Inferior parietal cortex (tissue), 1 donor: ENCODE results near the gene PGA4.
"Not testable (repeated sequence)": the region's sequence is repeated elsewhere in the genome, so short reads cannot be mapped to it uniquely, and the experiment has no call there.

ENCODE experiments used
- DNase-seq: peaks from one replicate; pipeline ENCODE4 v3.0.0-alpha.2; 2016; ENCODE audit errors: extremely low spot score

PGA4 gene

DNA sequence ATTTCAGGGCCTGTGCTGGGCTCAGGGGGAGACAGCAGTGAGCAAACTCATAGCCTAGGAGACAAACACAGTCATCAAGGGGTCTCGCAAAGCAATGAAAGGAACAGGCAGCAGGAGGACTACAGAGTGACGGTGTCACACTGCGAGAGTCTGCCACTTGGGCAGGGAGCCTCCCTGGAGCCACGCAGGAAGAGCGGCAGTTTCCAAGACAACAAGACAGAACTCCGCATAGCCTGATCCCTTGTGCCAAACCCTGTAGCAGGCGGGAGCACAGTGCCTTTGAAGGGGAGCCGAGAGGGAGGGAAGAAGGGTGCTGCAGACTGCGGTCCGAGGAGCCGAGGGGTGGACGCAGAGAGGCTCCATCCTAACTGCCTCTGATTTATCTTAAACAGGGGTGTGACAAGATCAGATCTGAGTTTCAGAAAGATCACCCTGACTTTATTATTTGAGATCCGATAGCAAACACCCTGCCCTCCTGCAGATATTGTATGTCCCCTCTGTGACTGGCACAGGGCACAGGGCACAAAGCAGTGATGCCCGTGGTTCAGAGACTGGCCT lies 17.6 kb upstream of the PGA4 start:
- not testable (repeated sequence) for DNase-seq

DNA sequence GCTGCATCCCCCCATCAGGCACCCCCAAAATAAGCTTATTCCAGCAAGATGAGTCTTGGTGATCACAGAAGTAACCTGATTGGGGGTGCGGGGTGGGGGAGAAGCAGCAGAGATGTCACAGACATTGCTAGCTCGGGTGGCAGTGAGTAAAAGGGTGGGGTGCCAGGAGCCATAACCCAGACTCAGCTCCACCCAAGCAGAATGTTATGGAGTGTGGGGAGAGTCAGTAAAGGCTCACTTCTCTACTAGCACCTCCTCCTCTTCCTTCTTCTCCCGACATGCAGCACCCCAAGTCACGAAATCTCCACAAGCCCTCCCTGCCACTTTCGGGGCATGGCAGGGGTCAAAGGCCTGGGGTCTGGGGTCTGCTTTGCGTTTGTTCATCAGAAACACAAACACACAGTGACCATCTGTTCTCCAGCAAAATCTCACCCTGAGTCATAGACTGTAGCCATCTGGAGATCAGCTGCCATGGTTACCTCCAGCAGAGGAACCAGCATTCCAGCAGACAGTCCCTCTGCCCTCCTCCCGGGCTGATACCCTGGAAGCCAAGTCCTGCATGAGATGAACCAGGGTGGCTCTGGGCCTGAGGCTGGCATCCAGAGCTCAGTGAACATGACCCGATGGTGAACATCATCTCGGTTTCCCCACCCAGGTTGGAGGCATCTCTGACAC lies 14.4 kb upstream of the PGA4 start:
- not testable (repeated sequence) for DNase-seq

DNA sequence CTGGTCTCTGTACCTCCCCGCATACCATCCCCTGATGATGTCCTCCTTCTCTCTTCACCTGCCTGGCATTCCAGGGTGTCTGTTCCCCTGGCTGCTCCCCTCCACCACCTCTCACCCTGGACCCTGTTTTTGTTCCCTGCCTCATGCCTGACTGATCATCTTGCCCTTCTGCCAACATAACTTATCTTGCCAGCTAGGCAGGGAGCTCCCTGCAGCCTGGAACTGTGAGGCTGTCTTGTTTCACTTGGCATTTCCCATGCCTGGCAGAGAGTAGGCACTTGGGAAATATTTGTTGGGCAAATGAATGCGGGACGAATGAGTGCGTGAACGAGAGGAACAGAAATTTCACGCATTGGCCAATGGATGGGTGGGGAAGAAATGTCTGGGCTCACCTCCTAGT lies 11.5 kb upstream of the PGA4 start:
- not testable (repeated sequence) for DNase-seq

DNA sequence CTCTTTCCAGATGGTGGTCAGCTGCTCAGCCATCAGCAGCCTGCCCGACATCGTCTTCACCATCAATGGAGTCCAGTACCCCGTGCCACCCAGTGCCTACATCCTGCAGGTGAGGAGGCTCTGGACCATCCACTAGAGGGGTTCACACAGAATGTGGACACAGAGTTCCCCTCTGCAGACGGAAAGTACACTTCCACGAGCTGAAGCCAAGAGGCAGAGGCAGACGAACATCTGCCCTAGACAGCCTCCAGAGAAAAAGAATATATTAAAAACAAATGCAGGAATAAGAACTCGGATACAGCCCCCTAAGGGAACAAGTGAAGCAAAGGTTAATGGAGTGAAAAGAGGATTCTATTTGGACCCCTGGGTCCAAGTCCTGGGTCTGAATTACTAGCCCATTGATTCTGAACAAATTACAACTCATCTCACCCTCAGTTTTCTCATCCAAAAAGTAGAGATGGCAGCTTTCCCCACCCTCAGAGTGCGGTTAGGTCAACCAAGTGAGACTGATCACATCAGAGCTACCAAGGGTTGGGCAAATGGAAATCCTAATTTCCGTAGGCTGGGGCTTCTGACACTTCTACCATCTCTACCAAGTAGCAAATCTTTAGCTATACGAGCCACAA lies 10.7 kb upstream of the PGA4 start:
- DNase-seq: not testable (repeated sequence)

DNA sequence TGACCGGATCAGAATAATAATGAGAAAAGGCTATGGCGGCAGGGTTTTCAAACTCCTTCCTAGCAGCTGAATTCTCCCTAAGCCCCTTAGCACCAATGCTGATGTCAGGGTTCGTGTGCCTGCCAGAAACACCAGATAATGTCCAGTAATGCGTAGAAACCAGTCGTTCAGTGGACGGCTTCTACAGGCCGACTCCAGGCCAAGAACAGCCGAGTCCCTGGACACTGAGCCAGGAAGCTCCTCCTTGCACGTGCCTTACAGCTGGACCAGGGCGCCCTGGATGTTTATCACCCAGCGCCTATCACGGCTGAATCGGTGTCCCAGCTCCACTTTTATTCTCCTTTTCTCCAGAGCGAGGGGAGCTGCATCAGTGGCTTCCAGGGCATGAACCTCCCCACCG lies 9.9 kb upstream of the PGA4 start:
- DNase-seq: not testable (repeated sequence)

DNA sequence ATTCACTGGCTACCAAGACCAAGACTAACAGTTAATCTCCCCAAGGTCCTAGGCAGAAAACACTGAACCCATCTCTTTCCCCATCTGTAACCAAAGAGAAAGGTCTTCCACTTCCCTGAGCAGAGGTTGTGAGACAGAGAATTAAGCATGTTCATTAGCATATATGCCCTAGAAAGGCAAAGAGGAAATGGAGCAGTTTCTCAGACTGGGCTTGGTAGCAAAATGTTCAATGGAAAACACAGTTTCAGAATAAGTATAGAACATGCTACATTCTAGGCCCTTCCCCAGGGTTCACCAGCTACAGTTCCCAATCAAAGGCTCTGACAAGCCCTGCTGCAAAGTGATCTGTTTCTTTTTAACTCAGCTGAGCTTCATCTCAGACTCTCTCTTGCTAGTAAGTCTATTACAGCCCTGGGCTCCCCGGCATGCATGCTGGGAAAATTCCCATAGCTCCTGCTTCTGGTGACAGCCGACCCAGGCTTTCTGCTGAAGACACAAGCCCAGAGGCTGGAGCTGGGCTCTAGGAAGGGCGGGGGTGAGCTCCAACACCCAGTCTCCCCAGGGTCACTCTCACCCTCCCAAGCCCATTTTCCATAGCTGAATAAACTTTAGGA lies 8.3 kb upstream of the PGA4 start:
- DNase-seq: not testable (repeated sequence)

DNA sequence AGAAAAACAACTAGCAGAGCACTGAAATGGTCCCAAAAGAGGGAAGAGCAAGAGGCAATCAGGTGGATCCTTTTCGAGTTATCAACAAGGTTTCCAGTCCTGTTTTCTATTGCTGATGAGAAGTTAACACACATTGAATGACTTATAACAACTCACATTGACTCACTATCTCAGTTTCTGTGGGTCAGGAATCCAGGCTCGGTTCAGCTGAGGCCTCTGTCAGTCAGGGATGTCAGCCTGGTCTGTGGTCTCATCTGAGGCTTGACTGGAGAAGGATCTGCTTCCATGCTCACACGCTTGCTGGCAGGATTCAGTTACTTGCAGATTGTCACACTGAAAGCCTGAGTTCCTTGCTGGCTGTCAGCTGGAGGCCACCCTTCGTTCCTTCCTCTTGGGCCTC lies 3.8 kb upstream of the PGA4 start:
- not testable (repeated sequence) for DNase-seq

DNA sequence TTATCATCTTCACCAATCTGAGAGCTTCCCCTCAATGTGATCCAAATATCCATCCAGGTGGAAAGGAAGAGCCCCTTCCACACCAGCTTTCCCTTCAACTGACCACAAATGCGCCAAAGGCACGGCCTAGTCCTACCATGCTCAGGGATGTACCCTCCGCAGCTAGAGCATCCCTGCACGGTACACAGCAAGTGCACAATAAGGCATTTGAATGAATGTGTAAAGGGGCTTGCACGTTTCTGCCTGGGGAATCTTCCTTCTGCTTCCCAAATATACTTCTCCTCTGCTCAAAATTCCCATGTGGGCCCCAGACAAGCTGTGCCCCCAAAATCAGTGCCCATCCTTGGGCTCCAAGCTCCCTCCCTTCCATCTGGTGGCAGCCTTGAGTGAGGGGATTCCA lies 3.1 kb upstream of the PGA4 start:
- not testable (repeated sequence) for DNase-seq

DNA sequence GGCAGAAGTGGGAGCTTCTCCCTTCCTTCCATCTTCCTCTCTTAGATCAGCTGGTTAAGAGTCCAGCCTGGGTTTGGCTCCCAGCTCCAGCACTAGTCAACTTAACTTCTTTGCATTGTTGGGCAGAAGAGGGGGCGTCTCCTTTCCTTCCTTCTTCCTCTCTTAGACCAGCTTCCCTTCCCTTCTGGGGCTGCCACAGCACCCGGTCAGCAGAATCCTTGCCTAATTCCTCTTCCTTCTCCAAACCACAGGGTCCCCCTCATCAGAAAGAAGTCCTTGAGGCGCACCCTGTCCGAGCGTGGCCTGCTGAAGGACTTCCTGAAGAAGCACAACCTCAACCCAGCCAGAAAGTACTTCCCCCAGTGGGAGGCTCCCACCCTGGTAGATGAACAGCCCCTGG lies 545 bp downstream of the PGA4 start:
- DNase-seq: not testable (repeated sequence)

DNA sequence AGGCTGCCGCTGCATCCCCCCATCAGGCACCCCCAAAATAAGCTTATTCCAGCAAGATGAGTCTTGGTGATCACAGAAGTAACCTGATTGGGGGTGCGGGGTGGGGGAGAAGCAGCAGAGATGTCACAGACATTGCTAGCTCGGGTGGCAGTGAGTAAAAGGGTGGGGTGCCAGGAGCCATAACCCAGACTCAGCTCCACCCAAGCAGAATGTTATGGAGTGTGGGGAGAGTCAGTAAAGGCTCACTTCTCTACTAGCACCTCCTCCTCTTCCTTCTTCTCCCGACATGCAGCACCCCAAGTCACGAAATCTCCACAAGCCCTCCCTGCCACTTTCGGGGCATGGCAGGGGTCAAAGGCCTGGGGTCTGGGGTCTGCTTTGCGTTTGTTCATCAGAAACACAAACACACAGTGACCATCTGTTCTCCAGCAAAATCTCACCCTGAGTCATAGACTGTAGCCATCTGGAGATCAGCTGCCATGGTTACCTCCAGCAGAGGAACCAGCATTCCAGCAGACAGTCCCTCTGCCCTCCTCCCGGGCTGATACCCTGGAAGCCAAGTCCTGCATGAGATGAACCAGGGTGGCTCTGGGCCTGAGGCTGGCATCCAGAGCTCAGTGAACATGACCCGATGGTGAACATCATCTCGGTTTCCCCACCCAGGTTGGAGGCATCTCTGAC lies 4.5 kb downstream of the PGA4 start:
- DNase-seq: not testable (repeated sequence)

DNA sequence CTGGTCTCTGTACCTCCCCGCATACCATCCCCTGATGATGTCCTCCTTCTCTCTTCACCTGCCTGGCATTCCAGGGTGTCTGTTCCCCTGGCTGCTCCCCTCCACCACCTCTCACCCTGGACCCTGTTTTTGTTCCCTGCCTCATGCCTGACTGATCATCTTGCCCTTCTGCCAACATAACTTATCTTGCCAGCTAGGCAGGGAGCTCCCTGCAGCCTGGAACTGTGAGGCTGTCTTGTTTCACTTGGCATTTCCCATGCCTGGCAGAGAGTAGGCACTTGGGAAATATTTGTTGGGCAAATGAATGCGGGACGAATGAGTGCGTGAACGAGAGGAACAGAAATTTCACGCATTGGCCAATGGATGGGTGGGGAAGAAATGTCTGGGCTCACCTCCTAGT lies 7.3 kb downstream of the PGA4 start:
- DNase-seq: not testable (repeated sequence)

DNA sequence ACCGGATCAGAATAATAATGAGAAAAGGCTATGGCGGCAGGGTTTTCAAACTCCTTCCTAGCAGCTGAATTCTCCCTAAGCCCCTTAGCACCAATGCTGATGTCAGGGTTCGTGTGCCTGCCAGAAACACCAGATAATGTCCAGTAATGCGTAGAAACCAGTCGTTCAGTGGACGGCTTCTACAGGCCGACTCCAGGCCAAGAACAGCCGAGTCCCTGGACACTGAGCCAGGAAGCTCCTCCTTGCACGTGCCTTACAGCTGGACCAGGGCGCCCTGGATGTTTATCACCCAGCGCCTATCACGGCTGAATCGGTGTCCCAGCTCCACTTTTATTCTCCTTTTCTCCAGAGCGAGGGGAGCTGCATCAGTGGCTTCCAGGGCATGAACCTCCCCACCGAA lies 8.9 kb downstream of the PGA4 start:
- DNase-seq: not testable (repeated sequence)

DNA sequence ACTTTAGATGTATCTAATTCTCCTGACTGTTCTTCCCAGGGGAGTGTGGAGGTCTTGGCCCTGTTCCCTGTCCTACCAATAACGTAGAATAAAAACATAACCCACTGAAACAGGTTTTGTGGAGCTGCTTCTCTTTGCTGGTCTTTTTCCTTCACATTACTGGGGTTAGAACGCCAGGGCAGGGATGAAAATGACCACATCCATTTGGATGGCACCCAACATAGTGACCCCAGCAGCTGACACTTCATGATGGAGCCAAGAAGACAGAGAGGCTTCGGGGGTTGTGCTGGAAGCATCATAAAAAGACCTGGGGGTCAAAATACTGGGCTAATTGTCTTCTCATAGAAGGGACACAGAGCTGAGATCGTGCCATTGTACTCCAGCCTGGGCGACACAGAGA lies 9.4 kb downstream of the PGA4 start:
- DNase-seq: not testable (repeated sequence)

DNA sequence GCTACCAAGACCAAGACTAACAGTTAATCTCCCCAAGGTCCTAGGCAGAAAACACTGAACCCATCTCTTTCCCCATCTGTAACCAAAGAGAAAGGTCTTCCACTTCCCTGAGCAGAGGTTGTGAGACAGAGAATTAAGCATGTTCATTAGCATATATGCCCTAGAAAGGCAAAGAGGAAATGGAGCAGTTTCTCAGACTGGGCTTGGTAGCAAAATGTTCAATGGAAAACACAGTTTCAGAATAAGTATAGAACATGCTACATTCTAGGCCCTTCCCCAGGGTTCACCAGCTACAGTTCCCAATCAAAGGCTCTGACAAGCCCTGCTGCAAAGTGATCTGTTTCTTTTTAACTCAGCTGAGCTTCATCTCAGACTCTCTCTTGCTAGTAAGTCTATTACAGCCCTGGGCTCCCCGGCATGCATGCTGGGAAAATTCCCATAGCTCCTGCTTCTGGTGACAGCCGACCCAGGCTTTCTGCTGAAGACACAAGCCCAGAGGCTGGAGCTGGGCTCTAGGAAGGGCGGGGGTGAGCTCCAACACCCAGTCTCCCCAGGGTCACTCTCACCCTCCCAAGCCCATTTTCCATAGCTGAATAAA lies 10.5 kb downstream of the PGA4 start:
- DNase-seq: not testable (repeated sequence)

DNA sequence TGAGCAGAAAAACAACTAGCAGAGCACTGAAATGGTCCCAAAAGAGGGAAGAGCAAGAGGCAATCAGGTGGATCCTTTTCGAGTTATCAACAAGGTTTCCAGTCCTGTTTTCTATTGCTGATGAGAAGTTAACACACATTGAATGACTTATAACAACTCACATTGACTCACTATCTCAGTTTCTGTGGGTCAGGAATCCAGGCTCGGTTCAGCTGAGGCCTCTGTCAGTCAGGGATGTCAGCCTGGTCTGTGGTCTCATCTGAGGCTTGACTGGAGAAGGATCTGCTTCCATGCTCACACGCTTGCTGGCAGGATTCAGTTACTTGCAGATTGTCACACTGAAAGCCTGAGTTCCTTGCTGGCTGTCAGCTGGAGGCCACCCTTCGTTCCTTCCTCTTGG lies 15.0 kb downstream of the PGA4 start:
- not testable (repeated sequence) for DNase-seq

DNA sequence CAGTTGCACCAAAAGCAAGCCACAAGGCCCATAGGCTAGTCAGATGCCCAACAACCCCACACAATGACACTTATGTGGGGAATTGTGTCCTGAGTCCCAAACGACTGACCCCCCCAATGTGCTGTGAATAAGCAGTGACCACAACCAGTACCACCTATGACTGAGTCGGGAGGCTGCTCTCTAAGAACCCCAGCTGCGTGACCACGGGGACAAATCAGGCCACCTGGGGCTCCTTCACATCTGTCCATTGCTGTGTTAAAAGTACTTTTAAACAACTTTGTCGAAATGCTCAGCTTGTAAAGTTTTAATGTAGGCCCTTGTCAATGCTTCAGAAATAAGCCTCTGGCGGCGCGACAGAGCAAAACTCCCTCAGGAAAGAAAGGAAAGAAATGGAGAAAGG lies 18.1 kb downstream of the PGA4 start:
- not testable (repeated sequence) for DNase-seq

DNA sequence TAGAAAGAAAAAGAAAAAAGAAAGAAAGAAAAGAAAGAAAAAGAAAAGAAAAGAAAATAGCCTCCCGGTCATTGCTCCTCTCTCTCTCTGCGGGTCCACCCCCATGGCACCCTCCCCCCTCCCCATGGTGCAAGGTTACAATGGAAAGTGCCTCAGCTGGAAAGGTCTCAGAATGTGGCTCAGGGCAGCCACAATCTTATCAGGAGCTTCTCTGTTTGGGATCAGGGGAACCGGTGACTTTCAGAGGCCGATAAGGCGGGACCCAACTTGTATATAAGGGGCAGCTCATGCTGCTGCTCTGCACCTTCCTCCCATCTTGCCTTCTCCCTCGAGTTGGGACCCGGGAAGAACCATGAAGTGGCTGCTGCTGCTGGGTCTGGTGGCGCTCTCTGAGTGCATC lies 18.7 kb downstream of the PGA4 start, which contains the start of gene PGA5:
Gene PGA5, plus strand, starts transcription at position 301 of the 400 bp plus-strand sequence. Its CDS starts 52 bp downstream, at position 353.
- not testable (repeated sequence) for DNase-seq

DNA sequence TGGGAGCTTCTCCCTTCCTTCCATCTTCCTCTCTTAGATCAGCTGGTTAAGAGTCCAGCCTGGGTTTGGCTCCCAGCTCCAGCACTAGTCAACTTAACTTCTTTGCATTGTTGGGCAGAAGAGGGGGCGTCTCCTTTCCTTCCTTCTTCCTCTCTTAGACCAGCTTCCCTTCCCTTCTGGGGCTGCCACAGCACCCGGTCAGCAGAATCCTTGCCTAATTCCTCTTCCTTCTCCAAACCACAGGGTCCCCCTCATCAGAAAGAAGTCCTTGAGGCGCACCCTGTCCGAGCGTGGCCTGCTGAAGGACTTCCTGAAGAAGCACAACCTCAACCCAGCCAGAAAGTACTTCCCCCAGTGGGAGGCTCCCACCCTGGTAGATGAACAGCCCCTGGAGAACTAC lies 19.4 kb downstream of the PGA4 start:
- not testable (repeated sequence) for DNase-seq

DNA sequence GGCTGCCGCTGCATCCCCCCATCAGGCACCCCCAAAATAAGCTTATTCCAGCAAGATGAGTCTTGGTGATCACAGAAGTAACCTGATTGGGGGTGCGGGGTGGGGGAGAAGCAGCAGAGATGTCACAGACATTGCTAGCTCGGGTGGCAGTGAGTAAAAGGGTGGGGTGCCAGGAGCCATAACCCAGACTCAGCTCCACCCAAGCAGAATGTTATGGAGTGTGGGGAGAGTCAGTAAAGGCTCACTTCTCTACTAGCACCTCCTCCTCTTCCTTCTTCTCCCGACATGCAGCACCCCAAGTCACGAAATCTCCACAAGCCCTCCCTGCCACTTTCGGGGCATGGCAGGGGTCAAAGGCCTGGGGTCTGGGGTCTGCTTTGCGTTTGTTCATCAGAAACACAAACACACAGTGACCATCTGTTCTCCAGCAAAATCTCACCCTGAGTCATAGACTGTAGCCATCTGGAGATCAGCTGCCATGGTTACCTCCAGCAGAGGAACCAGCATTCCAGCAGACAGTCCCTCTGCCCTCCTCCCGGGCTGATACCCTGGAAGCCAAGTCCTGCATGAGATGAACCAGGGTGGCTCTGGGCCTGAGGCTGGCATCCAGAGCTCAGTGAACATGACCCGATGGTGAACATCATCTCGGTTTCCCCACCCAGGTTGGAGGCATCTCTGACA lies 23.3 kb downstream of the PGA4 start:
- not testable (repeated sequence) for DNase-seq

DNA sequence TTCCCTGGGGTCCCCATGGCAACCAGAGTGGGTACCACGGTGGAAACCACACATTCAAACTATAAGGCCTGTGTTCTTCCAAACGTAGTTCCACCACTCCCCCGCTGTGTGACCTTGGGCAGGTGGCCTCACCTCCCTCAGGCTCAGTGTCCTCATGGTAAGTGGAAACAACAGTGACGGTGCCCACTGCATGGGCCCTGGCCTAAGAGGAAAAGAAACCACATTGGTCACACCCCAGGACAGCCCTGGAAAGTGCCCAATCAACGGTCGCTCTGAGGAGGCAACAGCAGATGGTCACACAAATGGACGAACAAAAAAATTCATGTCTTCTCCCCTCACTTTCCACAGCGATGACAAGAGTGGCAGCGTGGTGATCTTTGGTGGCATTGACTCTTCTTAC lies 25.9 kb downstream of the PGA4 start:
- not testable (repeated sequence) for DNase-seq

DNA sequence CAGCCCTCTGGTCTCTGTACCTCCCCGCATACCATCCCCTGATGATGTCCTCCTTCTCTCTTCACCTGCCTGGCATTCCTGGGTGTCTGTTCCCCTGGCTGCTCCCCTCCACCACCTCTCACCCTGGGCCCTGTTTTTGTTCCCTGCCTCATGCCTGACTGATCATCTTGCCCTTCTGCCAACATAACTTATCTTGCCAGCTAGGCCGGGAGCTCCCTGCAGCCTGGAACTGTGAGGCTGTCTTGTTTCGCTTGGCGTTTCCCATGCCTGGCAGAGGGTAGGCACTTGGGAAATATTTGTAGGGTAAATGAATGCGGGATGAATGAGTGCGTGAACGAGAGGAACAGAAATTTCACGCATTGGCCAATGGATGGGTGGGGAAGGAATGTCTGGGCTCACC lies 27.1 kb downstream of the PGA4 start:
- DNase-seq: not testable (repeated sequence)
